Gastroesophageal sphincter (tissue), 4 donors: ENCODE measurements around the gene IDH2. TPM values are rescaled to one million over a fixed set of nuclear protein-coding genes. Genes with fewer than 3 reads are reported as not detected.

ENCODE experiments used
- ATAC-seq: fragments of 150-250 bp; one replicate; pipeline ENCODE4 v1.9.1; 2016; ENCODE audit warnings: mild to moderate bottlenecking, moderate library complexity
- H3K27ac ChIP-seq, 4 donors: fragments of 200-600 bp; sonication (generic) in 3 of 4; 1 replicate in 3 of 4; 2 replicates in 1 of 4; pipeline ENCODE4 v1.5.1; 2016 to 2019
- H3K27me3 ChIP-seq: fragments of 200-600 bp; sonication (generic); one replicate; pipeline ENCODE4 v1.5.1; 2019
- H3K36me3 ChIP-seq, 2 donors: fragments of 200-600 bp; sonication (generic); one replicate each; pipeline ENCODE4 v1.5.1; 2019; ENCODE audit warnings: control low read depth in 1 of 2
- H3K4me1 ChIP-seq, 3 donors: fragments of 200-600 bp; sonication (generic); 1 replicate in 2 of 3; 2 replicates in 1 of 3; pipeline ENCODE4 v1.5.1; 2016 to 2019; ENCODE audit warnings: control low read depth in 2 of 3
- H3K4me3 ChIP-seq, 2 donors: fragments of 200-600 bp; sonication (generic); one replicate each; pipeline ENCODE4 v1.5.1; 2019; ENCODE audit warnings: mild to moderate bottlenecking in 1 of 2, moderate library complexity in 1 of 2
- H3K9me3 ChIP-seq, 3 donors: fragments of 200-600 bp; sonication (generic); one replicate each; pipeline ENCODE4 v1.5.1; 2017 to 2019; ENCODE audit warnings: control low read depth in 2 of 3
- EP300 ChIP-seq: sonication (generic); formaldehyde crosslinking; IDR thresholded peaks from one replicate; pipeline ENCODE4 v1.6.1; 2017; ENCODE audit warnings: antibody characterized with exemption, mild to moderate bottlenecking
- POLR2A ChIP-seq, 2 donors: fragments of 450-650 bp; IDR thresholded peaks; one replicate each; pipeline ENCODE4 v1.6.1; 2017; ENCODE audit warnings: antibody characterized with exemption in 2 of 2, mild to moderate bottlenecking in 2 of 2, moderate library complexity in 1 of 2
- POLR2AphosphoS5 ChIP-seq: sonication (generic); formaldehyde crosslinking; IDR thresholded peaks from one replicate; pipeline ENCODE4 v1.6.1; 2017; ENCODE audit warnings: antibody characterized with exemption
- whole genome bisulfite sequencing, 2 donors: methylation state at CpG; one replicate each; pipeline ENCODE4 v1.1.5; 2018; ENCODE audit warnings: low coverage in 1 of 2; 5-methylcytosine and 5-hydroxymethylcytosine counted together
- total RNA-seq, 4 donors: library from RNA; depleted of rRNA; stranded (reverse); fragments of >200 nt; gene quantifications; one replicate each; pipeline ENCODE4 v1.1.0, GENCODE V29; 2016
- TF ChIP-seq, protein P1 (sequence below), 4 experiments: fragments of 200-600 bp in 2 of 4; fragments of 450-650 bp in 2 of 4; sonication (generic) in 1 of 4; IDR thresholded peaks; one replicate each; pipeline ENCODE4 v1.5.1; 2017 to 2019; ENCODE audit warnings: antibody characterized with exemption in 4 of 4, mild to moderate bottlenecking in 2 of 4, moderate library complexity in 2 of 4

IDH2 gene
- total RNA-seq, 4 donors from 2014 or later = 45.2 to 289 (median 132) TPM

DNA sequence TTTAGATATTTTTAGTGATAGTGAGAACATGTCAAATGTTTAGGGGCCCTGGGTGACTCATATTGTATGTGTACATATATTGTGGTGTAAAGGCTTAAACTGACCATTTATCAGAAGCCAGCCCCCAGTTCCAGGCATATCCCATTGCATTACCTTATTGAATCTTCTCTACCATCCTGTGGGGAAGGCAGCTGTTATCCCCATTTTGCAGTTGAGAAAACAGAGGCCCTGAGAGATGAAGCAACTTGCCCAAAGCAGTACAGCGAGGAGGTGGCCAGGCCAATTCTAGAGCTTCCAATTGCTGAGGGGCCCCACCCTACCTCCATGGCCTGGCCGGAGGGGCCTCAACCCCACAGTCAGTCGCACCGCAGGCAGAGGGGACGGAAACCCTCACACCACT, 53.2 kb downstream of the IDH2 start:
- 100% methylated on average over 2 of the region's 5 CpGs; no CpG with 5 or more reads in 1 of the 2 donors for WGBS, 2 donors
- no peak for ATAC-seq

DNA sequence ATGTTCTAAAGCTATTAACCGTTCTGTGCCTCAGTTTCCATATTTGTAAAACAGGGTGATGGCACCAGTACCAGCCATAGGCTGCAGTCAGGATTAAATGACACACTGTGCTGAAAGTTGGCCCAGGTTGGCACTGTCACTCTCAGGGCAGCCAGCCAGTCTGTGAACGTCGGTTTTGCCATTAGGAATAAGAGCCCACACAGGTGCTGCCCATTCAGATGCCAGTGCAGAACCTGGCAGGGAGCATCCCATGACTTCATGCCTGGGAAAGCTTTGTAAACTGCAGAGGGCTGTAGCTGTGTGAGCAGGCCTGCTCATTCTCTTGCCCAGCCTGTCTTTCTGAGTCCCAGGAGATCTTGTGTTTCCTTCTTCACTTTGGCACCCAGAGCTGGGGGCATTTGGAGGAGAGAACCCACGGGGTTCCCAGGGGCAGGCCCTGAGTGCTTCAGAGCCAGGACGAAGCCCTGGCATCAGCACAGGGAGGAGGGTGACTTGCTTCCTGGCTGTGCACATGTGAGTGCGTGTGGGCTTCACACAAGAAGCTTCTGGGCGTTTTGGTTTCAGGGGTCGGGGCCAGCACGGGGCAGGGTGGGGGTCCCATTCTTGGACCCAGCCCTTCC, 54.2 kb downstream of the IDH2 start:
- Histone ChIP-seq H3K27me3 (no peaks in the 10 kb centered on the region), H3K27ac (peak overlapping the region in 1 of 4 donors; percentile 17), H3K36me3 (no peaks in the 10 kb centered on the region), H3K4me3 (no peak overlapping the region), H3K9me3 (no peaks in the 10 kb centered on the region), H3K4me1 (peaks cover 0 to 48% (median 5%) of the 10 kb centered on the region in 3 donors)
- WGBS, 2 donors = 41 to 58% methylated on average over 2 to 3 of the region's 9 CpGs
- no peak for ATAC-seq
- TF ChIP-seq POLR2AphosphoS5 = no peak
- TF ChIP-seq, protein P1, sequence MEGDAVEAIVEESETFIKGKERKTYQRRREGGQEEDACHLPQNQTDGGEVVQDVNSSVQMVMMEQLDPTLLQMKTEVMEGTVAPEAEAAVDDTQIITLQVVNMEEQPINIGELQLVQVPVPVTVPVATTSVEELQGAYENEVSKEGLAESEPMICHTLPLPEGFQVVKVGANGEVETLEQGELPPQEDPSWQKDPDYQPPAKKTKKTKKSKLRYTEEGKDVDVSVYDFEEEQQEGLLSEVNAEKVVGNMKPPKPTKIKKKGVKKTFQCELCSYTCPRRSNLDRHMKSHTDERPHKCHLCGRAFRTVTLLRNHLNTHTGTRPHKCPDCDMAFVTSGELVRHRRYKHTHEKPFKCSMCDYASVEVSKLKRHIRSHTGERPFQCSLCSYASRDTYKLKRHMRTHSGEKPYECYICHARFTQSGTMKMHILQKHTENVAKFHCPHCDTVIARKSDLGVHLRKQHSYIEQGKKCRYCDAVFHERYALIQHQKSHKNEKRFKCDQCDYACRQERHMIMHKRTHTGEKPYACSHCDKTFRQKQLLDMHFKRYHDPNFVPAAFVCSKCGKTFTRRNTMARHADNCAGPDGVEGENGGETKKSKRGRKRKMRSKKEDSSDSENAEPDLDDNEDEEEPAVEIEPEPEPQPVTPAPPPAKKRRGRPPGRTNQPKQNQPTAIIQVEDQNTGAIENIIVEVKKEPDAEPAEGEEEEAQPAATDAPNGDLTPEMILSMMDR (IDR thresholded peaks at IDR 0.05) = no peak
- TF ChIP-seq POLR2A (IDR thresholded peaks at IDR 0.05) = no peak
- no peak for TF ChIP-seq EP300

More for the DNA sequence above, 53.2 kb downstream of the IDH2 start:
- H3K27me3 ChIP-seq = no peaks in the 10 kb centered on the region
- H3K4me3 ChIP-seq = no peak overlapping the region
- no peak overlapping the region for H3K27ac ChIP-seq
- H3K36me3 ChIP-seq = no peaks in the 10 kb centered on the region
- H3K4me1 ChIP-seq = peaks cover 0 to 43% (median 5%) of the 10 kb centered on the region in 3 donors
- no peaks in the 10 kb centered on the region for H3K9me3 ChIP-seq
- TF ChIP-seq POLR2A (IDR thresholded peaks at IDR 0.05) (no peak), POLR2AphosphoS5 (no peak), EP300 (no peak)
- TF ChIP-seq, protein P1 (IDR thresholded peaks at IDR 0.05) = no peak

DNA sequence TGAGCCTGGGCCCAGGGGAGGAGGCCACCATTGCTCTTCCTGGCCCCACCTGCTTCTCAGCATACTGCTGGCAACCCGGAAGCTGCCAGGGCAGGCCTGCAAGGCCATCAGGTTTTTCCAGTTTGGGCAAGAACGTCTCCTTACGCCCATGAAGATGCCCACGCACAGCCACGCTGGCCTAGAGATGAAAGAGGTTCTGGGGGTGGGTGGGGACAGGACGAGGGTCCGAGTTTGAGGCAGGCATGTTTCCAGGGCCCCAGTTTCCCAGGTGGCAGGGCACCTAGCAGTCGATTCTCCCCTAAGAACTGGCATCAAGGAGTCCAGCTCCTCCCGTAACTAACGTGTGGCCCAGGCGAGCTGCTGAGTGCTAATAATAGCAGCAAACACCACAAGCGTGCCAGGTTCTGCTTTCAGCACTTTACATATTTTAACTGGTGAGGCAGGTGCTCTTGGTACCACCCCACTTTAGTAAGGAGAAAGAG, 55.3 kb downstream of the IDH2 start:
- no peaks in the 10 kb centered on the region for H3K36me3 ChIP-seq
- no peak for ATAC-seq
- H3K4me1 ChIP-seq = peaks cover 0 to 50% (median 5%) of the 10 kb centered on the region in 3 donors
- TF ChIP-seq POLR2AphosphoS5 (peak; percentile 14), EP300 (no peak)
- H3K27ac ChIP-seq = peak overlapping the region in 2 of 4 donors; percentile 39 to 56
- no peaks in the 10 kb centered on the region for H3K9me3 ChIP-seq
- 58 to 100% methylated on average over 1 to 4 of the region's 12 CpGs for WGBS, 2 donors
- H3K4me3 ChIP-seq = no peak overlapping the region
- no peaks in the 10 kb centered on the region for H3K27me3 ChIP-seq

DNA sequence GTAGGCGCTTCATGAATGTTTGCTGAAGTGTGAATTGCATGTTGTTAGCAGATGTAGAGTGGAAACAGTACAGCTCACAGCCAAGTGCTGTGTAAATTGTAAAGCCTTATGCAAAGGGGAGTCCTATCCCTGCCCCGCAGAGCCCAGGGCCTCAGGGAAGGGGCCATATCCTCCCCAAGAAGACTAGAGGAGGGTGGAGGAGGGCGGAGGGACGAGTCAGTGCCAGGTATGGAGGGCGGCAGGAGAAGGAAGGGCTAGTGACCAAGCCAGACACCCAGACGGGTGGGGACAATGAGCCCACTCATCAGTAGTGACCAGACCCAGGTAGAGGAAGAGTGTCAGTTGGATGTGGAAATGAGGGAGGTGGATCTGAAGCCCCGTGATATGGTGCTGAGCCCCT, 56.0 kb downstream of the IDH2 start:
- TF ChIP-seq, protein P1 (IDR thresholded peaks at IDR 0.05) = no peak
- TF ChIP-seq POLR2A (IDR thresholded peaks at IDR 0.05) (no peak), POLR2AphosphoS5 (no peak), EP300 (no peak)
- Histone ChIP-seq H3K27ac (peak overlapping the region in 2 of 4 donors; percentile 39 to 56), H3K36me3 (no peaks in the 10 kb centered on the region), H3K4me3 (no peak overlapping the region), H3K27me3 (no peaks in the 10 kb centered on the region), H3K9me3 (no peaks in the 10 kb centered on the region), H3K4me1 (peaks cover 0 to 50% (median 5%) of the 10 kb centered on the region in 3 donors)
- ATAC-seq = no peak
- WGBS, 2 donors = 83% methylated on average over 6 of the region's 7 CpGs; no CpG with 5 or more reads in 1 of the 2 donors

DNA sequence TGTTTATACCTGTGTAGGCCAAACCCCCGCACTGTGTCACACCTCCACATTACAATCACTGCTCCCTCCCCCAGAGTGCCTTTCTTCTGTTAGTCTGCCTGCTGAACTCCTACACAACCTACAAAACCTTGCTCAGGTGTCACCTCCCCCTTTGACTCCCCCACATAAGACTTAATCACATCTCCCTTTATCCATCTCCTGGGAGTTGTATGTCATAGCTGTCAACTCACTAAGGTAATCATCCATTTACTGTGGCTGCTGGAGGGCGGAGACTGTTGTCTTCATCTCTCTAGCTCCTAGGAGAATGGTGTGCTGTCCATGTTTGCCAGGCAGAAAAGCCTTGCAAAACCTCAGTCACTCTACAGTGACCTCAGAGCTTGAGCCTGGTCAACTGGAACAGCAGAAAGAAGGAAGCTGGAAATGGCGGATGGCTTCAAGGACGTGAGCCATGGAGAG, 57.3 kb downstream of the IDH2 start:
- TF ChIP-seq POLR2A (IDR thresholded peaks at IDR 0.05) = no peak
- TF ChIP-seq, protein P1 (IDR thresholded peaks at IDR 0.05) = no peak
- TF ChIP-seq POLR2AphosphoS5 = no peak
- no peak for TF ChIP-seq EP300

More for the DNA sequence above, 57.3 kb downstream of the IDH2 start:
- H3K36me3 ChIP-seq = no peaks in the 10 kb centered on the region
- H3K9me3 ChIP-seq = no peaks in the 10 kb centered on the region
- no peak for ATAC-seq
- H3K4me3 ChIP-seq = no peak overlapping the region
- H3K27ac ChIP-seq = no peak overlapping the region
- no peaks in the 10 kb centered on the region for H3K27me3 ChIP-seq
- WGBS, 2 donors = 84 to 100% methylated on average over 1 to 2 of the region's 4 CpGs
- peaks cover 0 to 56% (median 5%) of the 10 kb centered on the region in 3 donors for H3K4me1 ChIP-seq
